ENCODE data around the gene VPS13D.

- TF ChIP-seq CTCF (IDR thresholded peaks at IDR 0.05; ENCODE audit: low read length) (no peak), EZH2 (IDR thresholded peaks at IDR 0.05; ENCODE audit: borderline replicate concordance, low read length) (no peak)
These were observed 185.2 kb downstream of the VPS13D start for GRCh38 chr1:12415038-12415466.
